H9 (cell line): ENCODE results near the gene PDE4B. TPM values are rescaled to one million over a fixed set of nuclear protein-coding genes. Genes with fewer than 3 reads are reported as not detected.

Source experiments
- DNase-seq: peaks from one replicate; pipeline ENCODE4 v3.0.0-alpha.2; 2017
- H2AFZ ChIP-seq: one replicate; pipeline ENCODE4 v1.6.1; 2013; ENCODE audit warnings: mild to moderate bottlenecking, low read length, control low read depth, moderate library complexity
- H2AK5ac ChIP-seq: 2 replicates; pipeline ENCODE4 v1.6.1; 2013; ENCODE audit warnings: low read length, control low read depth, mixed read lengths; ENCODE audit not compliant: insufficient read length
- H2BK120ac ChIP-seq: one replicate; pipeline ENCODE4 v1.6.1; 2013; ENCODE audit warnings: low read depth, mild to moderate bottlenecking, low read length, control low read depth, inconsistent platforms; ENCODE audit not compliant: poor library complexity, severe bottlenecking
- H2BK12ac ChIP-seq: 2 replicates; pipeline ENCODE4 v1.6.1; 2013; ENCODE audit warnings: low read length, control low read depth, mixed read lengths, low read depth; ENCODE audit not compliant: insufficient read length
- H2BK15ac ChIP-seq: 2 replicates; pipeline ENCODE4 v1.6.1; 2013; ENCODE audit warnings: low read depth, low read length, control low read depth
- H2BK20ac ChIP-seq: one replicate; pipeline ENCODE4 v1.6.1; 2013; ENCODE audit warnings: low read depth, mild to moderate bottlenecking, low read length, control low read depth, inconsistent platforms; ENCODE audit not compliant: poor library complexity, severe bottlenecking
- H2BK5ac ChIP-seq: 2 replicates; pipeline ENCODE4 v1.6.1; 2013; ENCODE audit warnings: low read length, control low read depth, mixed read lengths; ENCODE audit not compliant: insufficient read length
- H3K14ac ChIP-seq: 2 replicates; pipeline ENCODE4 v1.6.1; 2013; ENCODE audit warnings: low read length, control low read depth; ENCODE audit not compliant: insufficient read depth
- H3K18ac ChIP-seq: 2 replicates; pipeline ENCODE4 v1.6.1; 2013; ENCODE audit warnings: low read depth, mild to moderate bottlenecking, mixed read lengths, low read length, control low read depth; ENCODE audit not compliant: insufficient read length
- H3K23ac ChIP-seq: 2 replicates; pipeline ENCODE4 v1.6.1; 2013; ENCODE audit warnings: low read length, control low read depth, mixed read lengths, low read depth; ENCODE audit not compliant: insufficient read length
- H3K23me2 ChIP-seq: 2 replicates; pipeline ENCODE4 v1.6.1; 2013; ENCODE audit warnings: low read depth, mild to moderate bottlenecking, mixed read lengths, low read length, control low read depth; ENCODE audit not compliant: insufficient read length, poor library complexity, severe bottlenecking
- H3K27ac ChIP-seq: 2 replicates; pipeline ENCODE4 v1.5.1; 2013; ENCODE audit warnings: low read length, control low read depth, mixed read lengths, low read depth; ENCODE audit not compliant: insufficient read length
- H3K27me3 ChIP-seq: 2 replicates; pipeline ENCODE4 v1.6.1; 2013; ENCODE audit warnings: low read length, control low read depth, inconsistent platforms; ENCODE audit not compliant: insufficient read depth
- H3K4ac ChIP-seq: 2 replicates; pipeline ENCODE4 v1.6.1; 2013; ENCODE audit warnings: low read depth, mild to moderate bottlenecking, control low read depth, inconsistent platforms, low read length, moderate library complexity
- H3K4me1 ChIP-seq: 2 replicates; pipeline ENCODE4 v1.6.1; 2013; ENCODE audit warnings: low read length, control low read depth, inconsistent platforms; ENCODE audit not compliant: insufficient read depth
- H3K4me2 ChIP-seq: 2 replicates; pipeline ENCODE4 v1.6.1; 2013; ENCODE audit warnings: low read length, control low read depth, mixed read lengths; ENCODE audit not compliant: insufficient read length, insufficient read depth
- H3K56ac ChIP-seq: 2 replicates; pipeline ENCODE4 v1.6.1; 2013; ENCODE audit warnings: low read depth, mild to moderate bottlenecking, mixed read lengths, low read length, control low read depth; ENCODE audit not compliant: insufficient read length
- H3K79me1 ChIP-seq: 2 replicates; pipeline ENCODE4 v1.6.1; 2013; ENCODE audit warnings: low read depth, mild to moderate bottlenecking, moderate library complexity, low read length, control low read depth, inconsistent platforms; ENCODE audit not compliant: insufficient read depth, poor library complexity, severe bottlenecking
- H3K79me2 ChIP-seq: 2 replicates; pipeline ENCODE4 v1.6.1; 2013; ENCODE audit warnings: low read length, control low read depth, inconsistent platforms; ENCODE audit not compliant: insufficient read depth
- H3K9ac ChIP-seq: 2 replicates; pipeline ENCODE4 v1.6.1; 2013; ENCODE audit warnings: low read length, control low read depth, mixed read lengths; ENCODE audit not compliant: insufficient read length; ENCODE audit errors: extremely low read depth
- H3K9me3 ChIP-seq: one replicate; pipeline ENCODE4 v1.6.1; 2013; ENCODE audit warnings: low read depth, low read length, inconsistent platforms; ENCODE audit not compliant: control insufficient read depth
- H3T11ph ChIP-seq: one replicate; pipeline ENCODE4 v1.6.1; 2013; ENCODE audit warnings: mild to moderate bottlenecking, low read length, control low read depth, inconsistent platforms
- H4K20me1 ChIP-seq: one replicate; pipeline ENCODE4 v1.6.1; 2013; ENCODE audit not compliant: control insufficient read depth, insufficient read length, insufficient read depth
- H4K5ac ChIP-seq: 2 replicates; pipeline ENCODE4 v1.6.1; 2013; ENCODE audit warnings: low read depth, mild to moderate bottlenecking, mixed read lengths, low read length, control low read depth; ENCODE audit not compliant: insufficient read length
- H4K8ac ChIP-seq: replicated peaks from 2 replicates; pipeline ENCODE4 v1.6.1; 2013; ENCODE audit warnings: low read length, control low read depth, mixed read lengths, low read depth; ENCODE audit not compliant: insufficient read length
- H4K91ac ChIP-seq: 2 replicates; pipeline ENCODE4 v1.6.1; 2013; ENCODE audit warnings: low read depth, mild to moderate bottlenecking, moderate library complexity, mixed read lengths, low read length, control low read depth; ENCODE audit not compliant: insufficient read length
- H3K27ac Mint-ChIP-seq, 3 experiments: 2 replicates in 2 of 3; 3 replicates in 1 of 3; pipeline ENCODE4 v1.8.0; 2020 to 2021; ENCODE audit warnings: mixed read lengths in 3 of 3, mild to moderate bottlenecking in 1 of 3, moderate library complexity in 1 of 3
- H3K27me3 Mint-ChIP-seq: 2 replicates; pipeline ENCODE4 v1.8.0; 2021; ENCODE audit warnings: low read depth, mild to moderate bottlenecking, moderate library complexity, mixed read lengths
- H3K36me3 Mint-ChIP-seq, 3 experiments: 2 replicates in 2 of 3; 3 replicates in 1 of 3; pipeline ENCODE4 v1.8.0; 2020 to 2021; ENCODE audit warnings: low read depth in 3 of 3, mixed read lengths in 3 of 3; ENCODE audit not compliant: insufficient read depth in 1 of 3
- H3K4me1 Mint-ChIP-seq, 2 experiments: 2 replicates each; pipeline ENCODE4 v1.8.0; 2020; ENCODE audit warnings: mixed read lengths in 2 of 2
- H3K4me3 Mint-ChIP-seq, 2 experiments: 2 replicates in 1 of 2; 3 replicates in 1 of 2; pipeline ENCODE4 v1.8.0; 2020 to 2021; ENCODE audit warnings: mild to moderate bottlenecking in 2 of 2, mixed read lengths in 2 of 2, moderate library complexity in 1 of 2
- H3K9me3 Mint-ChIP-seq, 2 experiments: 2 replicates in 1 of 2; 3 replicates in 1 of 2; pipeline ENCODE4 v1.8.0; 2020; ENCODE audit warnings: mild to moderate bottlenecking in 2 of 2, mixed read lengths in 2 of 2, moderate library complexity in 1 of 2
- CTCF ChIP-seq: fragments of 200-600 bp; sonication (generic); conservative IDR thresholded peaks from 3 replicates; pipeline ENCODE4 v1.8.0; 2021; ENCODE audit warnings: antibody characterized with exemption, mild to moderate bottlenecking
- WGBS: extraction: QIAGEN DNeasy Blood & Tissue Kit; methylation state at CpG from one replicate; pipeline ENCODE4 v1.1.7; 2013; ENCODE audit warnings: missing lambda C conversion rate, low lambda C conversion rate, mixed read lengths; ENCODE audit not compliant: insufficient read length; ENCODE audit errors: extremely low coverage; 5-methylcytosine and 5-hydroxymethylcytosine counted together
- total RNA-seq: library from RNA; stranded (reverse); gene quantifications from 2 replicates; pipeline ENCODE4 v1.2.1, GENCODE V29; 2021

PDE4B gene
- total RNA-seq, 1 experiment from 2014 or later: 19.8 TPM

GRCh38 chr1:65772607-65773006 lies 20.1 kb upstream of the PDE4B start:
- peaks cover 5% of the 10 kb centered on the region; the same call in 1 of the 2 replicates for H3K27me3 Mint-ChIP-seq
- H3K27ac Mint-ChIP-seq: no peak overlapping the region
- DNase-seq: no peak
- Histone ChIP-seq H3K18ac (no peak overlapping the region), H4K20me1 (no peaks in the 10 kb centered on the region), H3K23ac (no peak overlapping the region), H3K27ac (no peak overlapping the region), H4K91ac (no peak overlapping the region), H2BK15ac (no peak overlapping the region), H3K9me3 (no peaks in the 10 kb centered on the region), H3K9ac (no peak overlapping the region), H3T11ph (no peak overlapping the region), H2BK120ac (no peak overlapping the region), H2BK20ac (no peak overlapping the region), H3K14ac (no peak overlapping the region), H2BK5ac (no peak overlapping the region), H3K4me2 (no peak overlapping the region), H4K5ac (no peak overlapping the region), H3K4me1 (no peaks in the 10 kb centered on the region), H3K56ac (no peak overlapping the region), H3K79me1 (no peaks in the 10 kb centered on the region), H4K8ac (no peak overlapping the region), H3K27me3 (no peaks in the 10 kb centered on the region), H2AK5ac (no peak overlapping the region), H3K23me2 (no peaks in the 10 kb centered on the region), H2BK12ac (no peak overlapping the region), H3K79me2 (no peaks in the 10 kb centered on the region), H2AFZ (no peak overlapping the region), H3K4ac (no peak overlapping the region)
- H3K4me1 Mint-ChIP-seq: no peaks in the 10 kb centered on the region
- 0 out of 5 replicates have a peak, but pooled peaks cover 0 to under 1% of the 10 kb centered on the region in 2 experiments for H3K9me3 Mint-ChIP-seq
- no peak for TF ChIP-seq CTCF
- H3K36me3 Mint-ChIP-seq: no peaks in the 10 kb centered on the region
- WGBS: no CpG with 5 or more reads among the region's 2 CpGs
- no peak overlapping the region for H3K4me3 Mint-ChIP-seq
